GM19395 (cell line): ENCODE measurements around the gene INPP4B.
"Not testable (repeated sequence)": the region's sequence is repeated elsewhere in the genome, so short reads cannot be mapped to it uniquely, and the experiment has no call there.

Experiments used
- ATAC-seq: cut with Tn5 transposase; IDR thresholded peaks from one replicate; pipeline ENCODE4 v1.9.1; 2021; ENCODE audit warnings: mild to moderate bottlenecking, moderate library complexity; ENCODE audit not compliant: unreplicated experiment

INPP4B gene

DNA sequence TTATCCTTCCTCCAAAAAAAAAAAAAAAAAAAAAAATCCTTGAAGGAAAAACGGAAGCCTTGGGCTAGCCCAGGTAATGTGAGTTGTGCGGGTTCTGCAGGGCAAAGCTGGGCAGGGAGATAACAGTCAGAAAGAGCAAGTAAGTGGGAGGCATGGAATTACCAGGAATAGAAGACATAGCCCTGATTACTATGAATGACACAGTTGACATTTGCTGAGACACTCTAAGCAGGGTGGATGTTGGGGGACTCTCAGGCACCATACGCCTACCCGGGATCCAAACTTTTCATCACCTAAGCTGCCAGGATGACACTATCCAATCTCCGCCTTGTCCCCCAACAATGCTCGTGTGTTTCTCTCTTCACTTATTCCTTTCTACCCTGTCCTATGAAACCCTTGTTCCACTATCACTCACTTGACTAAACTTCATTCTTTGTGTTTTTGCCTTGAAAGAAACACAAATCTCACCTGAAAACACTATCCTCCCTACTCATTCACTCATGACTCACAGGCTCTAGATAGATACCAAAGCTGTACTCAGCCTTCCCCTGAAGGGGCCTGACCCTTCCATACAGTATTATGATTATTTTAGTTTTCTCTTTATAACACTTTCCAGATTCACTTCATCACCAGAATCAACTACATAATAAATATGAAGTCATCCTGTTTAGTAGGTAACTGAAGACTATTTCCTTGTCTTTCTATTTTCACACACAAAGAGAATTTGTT lies 158.4 kb downstream of the INPP4B start:
- no peak for ATAC-seq

DNA sequence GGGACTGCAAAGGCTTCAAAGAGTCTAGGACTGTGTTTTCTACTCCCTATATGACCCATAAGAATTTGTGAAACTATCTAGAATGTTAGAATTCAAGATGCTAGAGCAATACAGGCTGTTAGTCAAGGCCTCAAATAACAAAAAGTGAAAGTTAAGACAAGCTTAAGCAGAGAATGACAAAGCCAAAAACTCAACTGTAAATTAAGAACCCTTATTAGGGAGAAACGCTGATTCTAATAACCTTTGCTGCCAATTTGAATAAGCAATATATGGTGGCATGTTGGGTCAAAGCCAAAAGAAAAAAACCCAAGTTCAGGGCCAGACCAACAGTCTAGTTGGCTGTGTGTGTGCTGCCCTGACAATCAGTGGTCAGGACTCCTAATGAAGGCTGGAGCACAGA lies 160.0 kb downstream of the INPP4B start:
- no peak for ATAC-seq

DNA sequence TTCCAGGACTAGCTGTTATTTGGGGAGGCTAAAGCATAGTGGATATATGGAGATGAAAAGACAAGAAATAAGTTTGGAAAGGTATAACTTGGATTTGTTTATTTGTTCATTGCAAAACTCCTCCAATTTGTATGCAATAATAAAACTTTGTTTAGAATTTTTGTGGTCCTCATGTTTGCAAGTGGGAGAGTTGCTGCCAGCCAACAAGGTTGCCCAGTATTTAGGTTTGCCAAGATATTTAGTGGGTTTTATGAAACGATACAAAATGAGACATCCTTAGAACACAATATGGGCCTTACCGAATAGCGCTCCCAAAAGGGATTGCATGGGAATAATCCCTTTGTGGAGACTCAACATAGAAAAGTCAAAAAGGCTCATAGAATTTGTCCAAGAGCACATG lies 162.1 kb downstream of the INPP4B start:
- no peak for ATAC-seq

DNA sequence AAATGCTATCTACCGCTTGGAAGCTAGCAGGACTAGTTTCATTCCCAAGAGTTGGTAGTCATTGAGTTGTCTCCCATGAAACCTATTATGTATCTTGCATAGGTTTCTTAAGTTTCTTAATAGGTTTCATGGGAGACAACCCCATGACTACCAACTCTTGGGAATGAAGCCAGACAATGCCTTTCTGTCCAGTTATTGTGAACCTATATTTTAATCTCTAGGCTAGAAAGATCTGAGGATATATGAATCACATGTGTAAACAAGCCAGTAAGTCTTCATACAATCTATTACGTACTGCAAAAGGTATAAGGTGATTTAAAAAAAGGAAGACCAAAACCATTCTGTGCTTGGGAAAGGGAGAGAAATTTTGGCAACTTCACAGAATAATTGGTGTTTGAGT lies 162.6 kb downstream of the INPP4B start:
- ATAC-seq = no peak

DNA sequence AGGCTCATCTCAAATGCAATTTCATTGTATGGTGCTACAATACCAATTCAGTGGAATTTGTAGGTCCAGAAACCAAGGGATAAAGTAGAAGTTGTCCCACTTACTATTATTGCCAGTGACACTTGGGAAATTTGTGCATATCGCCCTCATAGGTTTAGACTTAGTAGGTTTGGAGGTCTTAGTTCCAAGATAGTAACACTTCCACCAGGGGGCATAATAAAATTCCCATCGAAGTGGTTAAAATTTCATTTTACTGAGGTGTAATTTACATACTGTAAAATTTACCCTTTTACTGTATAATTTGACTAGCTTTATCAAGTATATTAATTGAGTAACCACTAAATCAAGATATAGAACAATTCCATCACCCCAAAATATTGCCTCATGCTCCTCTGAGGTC lies 174.6 kb downstream of the INPP4B start:
- ATAC-seq = no peak

DNA sequence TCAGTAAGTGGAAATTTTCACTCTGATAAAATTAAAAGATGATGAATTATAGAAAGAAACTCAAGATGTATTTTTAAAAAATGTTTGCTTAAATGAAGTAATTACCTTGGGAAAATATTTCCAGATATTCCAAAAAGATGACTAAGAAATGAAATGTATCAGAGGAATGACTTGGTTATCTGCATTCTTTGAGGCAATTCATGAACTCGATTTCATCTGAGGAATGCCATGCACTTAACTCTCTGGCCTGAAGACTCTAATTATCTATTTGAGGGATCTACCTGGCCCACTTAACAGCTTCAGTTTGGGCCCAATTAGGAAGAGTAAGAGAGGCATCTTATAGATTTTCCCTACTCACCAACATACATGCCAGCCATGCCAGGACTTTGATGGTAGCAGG lies 182.3 kb downstream of the INPP4B start:
- ATAC-seq = no peak

DNA sequence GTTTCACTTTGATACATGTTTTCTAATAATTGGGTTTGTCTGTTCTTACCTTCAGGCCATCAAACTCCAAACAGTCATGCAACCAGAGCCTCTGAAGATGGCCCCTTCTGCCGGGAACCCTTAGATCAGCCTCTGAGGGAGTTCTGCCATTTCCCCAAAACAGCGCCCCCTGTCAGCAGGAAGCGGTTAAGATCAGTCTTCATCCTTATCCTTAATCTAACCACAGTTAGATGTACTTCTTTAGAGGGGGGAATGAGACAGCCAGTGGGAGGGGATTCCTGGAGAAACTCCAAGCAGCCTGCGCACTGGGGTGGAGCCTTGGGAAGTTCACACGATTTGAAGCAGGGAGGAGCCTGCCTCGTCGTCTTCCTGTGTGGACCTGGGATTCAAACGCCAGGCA lies 185.4 kb downstream of the INPP4B start:
- ATAC-seq = no peak

DNA sequence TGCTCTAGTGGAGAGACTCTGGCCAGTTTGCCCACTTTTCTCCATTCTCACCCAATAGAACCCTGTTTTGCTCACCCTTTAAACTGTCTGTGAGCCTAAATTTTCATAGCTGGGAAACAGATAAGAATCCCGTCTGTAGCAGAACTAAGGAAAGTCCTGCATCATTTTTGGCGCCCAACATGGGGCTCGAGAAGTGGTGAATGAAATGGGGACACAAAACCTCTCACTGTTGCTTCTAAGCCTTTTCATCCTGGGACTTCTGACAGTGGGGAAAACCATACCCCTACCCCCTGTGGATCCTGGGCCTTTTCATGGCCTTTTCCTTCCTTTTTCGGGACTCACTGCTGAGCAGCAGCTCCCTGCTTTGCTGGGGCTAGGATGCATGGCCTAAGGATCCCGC lies 189.9 kb downstream of the INPP4B start:
- no peak for ATAC-seq

DNA sequence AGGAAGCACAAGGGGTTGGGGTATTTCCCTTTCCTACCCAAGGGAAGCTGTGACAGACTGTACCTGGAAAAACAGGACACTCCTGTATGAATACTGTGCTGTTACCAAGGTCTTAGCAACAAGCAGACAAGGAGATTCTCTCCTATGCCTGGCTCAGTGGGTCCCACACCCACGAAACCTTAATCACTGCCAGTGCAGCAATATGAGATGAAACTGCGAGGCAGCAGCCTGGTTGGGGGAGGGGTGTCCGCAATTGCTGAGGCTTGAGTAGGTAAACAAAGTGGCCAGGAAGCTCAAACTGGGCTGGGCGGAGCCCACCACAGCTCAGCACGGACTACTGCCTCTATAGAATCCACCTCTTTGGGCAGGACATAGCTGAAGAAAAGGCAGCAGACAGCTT lies 197.7 kb downstream of the INPP4B start:
- ATAC-seq = no peak

DNA sequence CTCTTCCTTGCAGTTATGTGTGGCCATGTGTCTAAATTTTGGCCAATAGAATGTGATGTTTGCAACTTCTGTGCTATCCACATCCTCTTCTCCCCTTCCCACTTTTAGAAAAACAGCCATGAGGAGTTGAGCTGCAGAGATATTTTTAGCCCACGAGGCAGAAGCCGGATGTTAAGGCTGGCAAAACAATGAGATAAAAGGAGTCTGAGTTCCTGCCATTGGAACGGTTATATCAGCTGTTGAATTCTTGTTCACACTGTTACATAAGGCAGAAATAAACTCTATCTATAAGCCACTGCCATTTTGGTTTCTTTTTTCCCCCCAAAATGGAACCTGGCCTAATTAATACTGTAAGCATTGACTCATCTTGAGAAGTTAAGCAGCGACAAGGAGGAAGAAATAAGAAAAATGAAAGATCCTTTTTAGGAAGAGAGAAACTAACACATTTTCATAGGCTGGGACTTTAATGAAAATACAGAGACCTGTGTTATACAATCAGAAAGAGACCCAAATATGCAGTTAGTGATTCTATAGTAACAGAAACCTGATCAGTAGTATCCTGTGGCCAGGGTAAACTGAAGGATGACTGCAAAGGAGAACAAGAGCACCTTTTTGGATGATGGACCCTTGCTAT lies 200.5 kb downstream of the INPP4B start:
- no peak for ATAC-seq

DNA sequence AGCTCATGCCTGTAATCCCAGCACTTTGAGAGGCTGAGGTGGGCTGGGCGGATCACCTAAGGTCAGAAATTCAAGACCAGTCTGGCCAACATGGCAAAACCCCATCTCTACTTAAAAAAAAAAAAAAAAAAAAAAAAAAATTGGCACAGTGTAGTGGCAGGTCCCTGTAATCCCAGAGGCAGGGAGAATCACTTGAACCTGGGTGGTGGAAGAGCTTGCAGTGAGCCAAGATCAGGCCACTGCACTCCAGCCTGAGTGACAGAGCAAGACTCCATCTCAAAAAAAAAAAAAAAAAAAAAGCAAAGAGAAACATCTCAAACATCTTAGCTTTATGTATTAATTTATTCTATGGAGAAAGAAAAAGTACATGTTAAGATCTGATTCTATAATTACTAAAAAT lies 201.5 kb downstream of the INPP4B start:
- ATAC-seq = not testable (repeated sequence)

DNA sequence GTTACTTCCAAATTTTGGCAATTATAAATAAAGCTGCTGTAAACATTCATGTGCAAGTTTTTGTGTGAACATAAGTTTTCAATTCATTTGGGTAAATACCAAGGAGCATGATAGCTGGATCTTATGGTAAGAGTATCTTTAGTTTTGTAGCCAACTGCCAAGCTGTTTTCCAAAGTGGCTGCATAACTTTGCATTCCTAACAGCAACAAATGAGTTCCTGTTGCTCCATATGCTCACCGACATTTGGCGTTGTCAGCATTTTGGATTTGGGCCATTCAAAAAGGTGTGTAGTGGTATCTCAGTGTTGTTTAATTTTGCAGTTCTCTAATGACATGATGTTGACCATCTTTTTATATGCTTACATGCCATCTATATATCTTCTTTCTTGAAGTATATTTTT lies 208.5 kb downstream of the INPP4B start:
- no peak for ATAC-seq

DNA sequence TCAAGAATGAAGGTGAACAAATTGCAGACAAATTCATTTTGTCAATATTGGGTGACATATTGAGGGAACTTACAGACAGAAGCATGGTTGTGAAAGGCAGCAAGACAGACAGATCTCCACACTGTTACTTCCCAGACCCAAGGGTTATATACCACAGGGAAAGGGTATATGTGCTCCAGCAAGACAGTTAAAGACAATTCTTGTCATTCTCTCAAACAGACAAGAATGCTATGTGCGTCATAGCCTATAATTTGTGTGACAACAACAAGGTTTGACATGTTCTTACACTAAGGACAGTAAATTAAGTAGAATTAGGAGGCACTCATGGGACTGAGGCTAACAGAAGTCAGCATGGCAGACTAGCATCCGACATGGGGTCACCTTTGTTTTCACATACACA lies 214.3 kb downstream of the INPP4B start:
- no peak for ATAC-seq

DNA sequence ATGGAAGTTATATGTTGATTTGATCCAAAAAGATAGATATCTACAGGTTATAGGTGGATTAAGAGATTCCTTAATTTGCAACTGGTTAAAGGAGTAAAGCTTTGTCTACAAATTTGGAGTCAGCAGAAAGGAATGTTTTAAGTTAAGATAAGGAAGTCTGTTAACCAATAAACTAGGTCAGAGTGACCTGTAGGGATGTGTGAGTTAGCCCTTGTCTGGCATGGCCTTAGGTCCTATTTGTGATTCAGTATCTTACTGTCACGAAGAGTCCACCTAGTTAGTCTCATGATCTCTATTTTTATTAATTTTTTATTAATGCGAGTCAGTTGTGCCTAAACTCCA lies 230.8 kb downstream of the INPP4B start:
- ATAC-seq = no peak

DNA sequence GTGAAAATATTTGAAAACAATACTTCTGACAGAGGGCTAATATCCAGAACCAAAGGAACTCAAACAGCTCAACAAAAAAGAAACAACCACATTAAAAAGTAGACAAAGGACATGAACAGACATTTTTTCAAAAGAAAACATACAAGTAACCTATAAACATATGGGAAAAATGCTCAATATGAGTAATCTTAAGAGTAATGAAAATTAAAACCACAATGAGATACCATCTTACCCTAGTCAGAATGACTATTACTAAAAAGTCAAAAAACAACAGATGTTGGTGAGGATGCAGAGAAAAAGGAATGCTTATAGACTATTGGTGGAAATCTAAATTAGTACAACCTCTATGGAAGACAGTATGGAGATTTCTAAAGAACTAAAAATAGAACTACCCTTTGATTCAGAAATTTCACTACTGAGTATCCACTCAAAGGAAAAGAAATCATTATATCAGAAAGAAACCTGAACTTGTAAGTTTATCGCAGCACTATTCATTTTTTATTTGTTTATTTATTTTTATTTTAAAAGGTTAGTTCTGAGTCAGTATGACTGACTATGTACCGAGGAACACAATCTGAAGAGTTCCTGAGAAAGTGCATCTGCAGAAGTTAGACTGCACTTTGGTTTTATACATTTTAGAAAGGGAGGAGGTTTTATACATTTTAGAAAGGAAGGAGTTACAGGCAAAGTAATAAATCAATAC lies 231.3 kb downstream of the INPP4B start:
- no peak for ATAC-seq

DNA sequence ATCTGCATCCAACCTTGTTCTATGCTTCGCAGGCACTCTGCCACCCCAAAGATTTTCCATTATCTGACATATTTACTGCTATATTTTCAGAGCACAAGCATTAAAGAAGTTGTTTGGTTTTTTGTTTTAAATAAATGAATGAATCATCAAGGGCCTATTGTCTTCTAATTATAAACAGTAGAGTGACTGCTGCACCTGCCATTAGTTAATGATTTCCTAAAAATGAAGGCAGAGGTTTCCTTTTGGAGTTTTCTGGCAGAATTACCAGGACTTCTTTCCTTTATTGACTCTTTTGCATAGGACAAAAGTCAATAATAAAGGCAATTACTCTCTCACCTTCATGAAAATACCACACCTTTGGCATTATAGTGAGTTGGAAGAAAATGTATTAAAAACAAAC lies 238.1 kb downstream of the INPP4B start:
- no peak for ATAC-seq

DNA sequence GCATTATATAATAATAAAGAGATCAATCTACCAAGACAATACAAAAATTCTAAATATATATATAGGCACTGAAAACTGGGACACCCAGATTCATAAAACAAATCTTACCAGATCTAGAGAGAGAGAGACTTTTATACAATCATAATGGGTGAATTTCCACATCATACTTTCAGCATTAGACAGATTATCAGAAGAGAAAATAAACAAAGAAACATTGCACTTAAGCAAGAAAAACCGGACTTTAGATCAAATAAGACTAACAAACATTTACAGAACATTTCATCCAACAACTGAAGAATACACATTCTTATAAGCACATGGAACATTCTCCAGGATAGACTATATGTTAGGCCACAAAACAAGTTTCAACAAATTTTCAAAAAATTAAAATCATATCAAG lies 245.1 kb downstream of the INPP4B start:
- ATAC-seq = no peak

DNA sequence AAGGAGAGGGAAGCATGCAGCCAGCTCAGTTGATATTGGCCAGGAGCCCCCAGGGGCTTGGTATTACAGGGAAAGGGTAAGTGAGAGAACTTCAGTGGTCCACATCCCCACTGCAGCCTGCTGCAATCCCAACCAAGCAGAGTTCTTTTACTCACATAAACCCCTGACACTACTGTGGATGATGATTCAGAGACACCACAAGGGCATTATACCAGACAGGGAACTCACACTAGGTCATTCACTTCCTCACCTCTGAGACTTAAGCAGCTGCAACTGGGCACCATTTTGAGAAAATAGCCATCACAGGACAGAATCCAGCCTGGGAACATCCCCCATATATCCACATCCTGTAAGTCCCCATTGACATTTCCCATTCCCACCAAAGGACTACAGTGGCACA lies 248.0 kb downstream of the INPP4B start:
- ATAC-seq = no peak

DNA sequence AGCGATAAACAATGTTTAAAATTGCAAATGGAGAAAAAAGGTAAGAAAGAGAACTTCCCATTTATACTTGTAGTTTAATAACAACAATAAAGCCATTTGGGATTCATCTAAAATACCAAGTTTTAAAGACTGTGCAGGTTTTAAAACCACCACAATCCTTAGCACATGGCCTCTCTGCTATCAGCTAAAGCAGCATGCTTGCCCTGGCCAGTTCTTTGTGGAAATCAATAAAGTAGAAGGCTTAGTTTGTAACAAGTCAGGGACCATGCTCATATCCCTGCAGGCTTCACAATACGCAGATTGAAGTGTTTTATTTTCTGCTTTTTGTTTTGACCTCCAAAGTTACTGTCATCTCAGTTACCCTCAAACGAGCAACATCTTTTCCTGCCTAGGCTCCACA lies 249.5 kb downstream of the INPP4B start:
- ATAC-seq = no peak

DNA sequence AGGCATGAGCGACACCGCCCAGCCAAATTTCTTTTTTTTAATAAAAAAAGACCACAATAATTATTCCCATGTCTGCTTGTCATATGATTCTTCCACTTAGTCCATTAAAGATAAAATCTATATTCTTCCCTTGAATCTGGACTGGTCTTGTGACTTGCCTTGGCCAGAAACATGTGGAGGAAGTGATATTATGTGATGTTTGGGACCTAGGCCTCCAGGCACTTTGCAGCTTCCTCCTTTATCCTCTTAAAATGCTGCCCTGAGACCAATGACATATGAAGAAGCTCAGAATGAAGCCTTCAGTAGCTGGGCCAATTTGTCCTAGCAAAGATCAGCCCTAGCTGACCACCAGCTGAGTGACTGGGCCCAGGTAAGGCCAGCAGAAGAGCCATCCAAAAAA lies 250.0 kb downstream of the INPP4B start:
- no peak for ATAC-seq

DNA sequence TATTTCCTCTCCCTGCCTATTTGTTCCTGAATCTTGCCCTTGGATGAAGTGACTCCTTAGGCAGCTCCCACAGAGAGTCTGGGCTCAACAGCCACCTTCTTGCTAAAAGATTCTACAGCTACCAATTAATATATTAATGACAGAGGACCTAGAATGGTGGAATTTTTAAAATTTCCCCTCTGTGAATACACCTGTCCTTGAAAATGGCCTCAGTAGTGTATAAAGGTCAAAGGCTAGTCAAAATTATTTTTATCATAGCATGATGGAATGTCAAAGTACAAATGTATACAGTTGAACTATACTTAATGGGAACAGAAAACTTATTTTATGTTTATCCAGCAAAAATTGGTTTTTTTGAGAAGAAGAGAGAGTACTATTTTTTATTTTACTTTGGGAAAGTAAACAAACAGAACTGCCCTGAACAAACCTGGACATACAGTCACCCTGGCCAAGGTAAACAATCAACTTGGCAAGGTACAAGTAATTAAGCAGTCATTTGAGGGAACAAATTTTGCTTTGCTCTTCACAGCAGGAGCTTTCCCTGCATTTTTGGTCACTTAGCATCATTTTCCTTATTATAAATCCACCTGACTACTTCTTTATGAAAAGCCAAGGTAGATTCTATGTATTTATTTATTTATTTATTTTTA lies 250.8 kb downstream of the INPP4B start:
- ATAC-seq = no peak

DNA sequence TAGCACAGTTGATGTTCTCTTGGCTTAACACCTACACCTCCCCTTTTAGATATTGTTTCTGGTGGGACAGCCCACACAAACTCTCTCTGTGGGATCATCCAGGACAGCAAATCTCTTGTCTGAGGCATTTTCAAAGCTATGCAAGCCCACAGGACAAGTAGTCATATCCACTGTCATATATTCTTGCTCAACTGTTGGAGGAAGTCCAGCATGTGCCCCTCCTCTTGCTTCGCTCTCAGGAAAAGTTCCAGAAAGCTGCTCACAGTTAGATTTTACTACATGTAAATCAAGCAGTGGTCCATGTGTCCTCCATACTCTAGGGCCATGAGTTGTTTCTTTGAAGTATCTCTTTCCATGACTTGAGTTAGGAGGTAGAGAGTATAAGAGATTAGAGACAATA lies 260.7 kb downstream of the INPP4B start:
- no peak for ATAC-seq
